ENCODE measurements around the gene KLHL29. TPM values are rescaled to one million over a fixed set of nuclear protein-coding genes. Genes with fewer than 3 reads are reported as not detected.

The KLHL29 gene
- total and polyA plus RNA-seq, 10 of the 15 experiments (the other 5 are each of a cell fraction or from before 2014, with no cell fraction given), result 1.4 to 19.5 (median 6.1) TPM

GRCh38 chr2:23632386-23632785 lies 247.4 kb downstream of the KLHL29 start:
- Histone ChIP-seq H2AFZ (ENCODE audit: control insufficient read depth, low read depth, low read length) (no peak overlapping the region), H3K4me1 (ENCODE audit: control insufficient read depth, insufficient read depth, low read length) (no peaks in the 10 kb centered on the region), H3K9ac (ENCODE audit: control insufficient read depth, insufficient read depth, low read length) (no peak overlapping the region), H3K79me2 (ENCODE audit: control insufficient read depth, insufficient read depth, low read length) (no peaks in the 10 kb centered on the region), H3K9me3 (replicated peaks; ENCODE audit: control insufficient read depth, insufficient read depth, low read length) (no peaks in the 10 kb centered on the region), H3K4me2 (ENCODE audit: control insufficient read depth, insufficient read depth) (no peak overlapping the region), H3K27me3 (replicated peaks in 1 of 2; ENCODE audit: control insufficient read depth in 2 of 2, insufficient read depth in 2 of 2, low read length in 1 of 2) (no peaks in the 10 kb centered on the region), H3K27ac (ENCODE audit: control insufficient read depth, insufficient read depth) (no peak overlapping the region), H4K20me1 (ENCODE audit: control insufficient read depth, insufficient read depth) (no peaks in the 10 kb centered on the region), H3K4me3 (no peak overlapping the region), H3K36me3 (ENCODE audit: control insufficient read depth in 2 of 2, insufficient read depth in 2 of 2, low read length in 1 of 2) (no peaks in the 10 kb centered on the region; a peak in 1 of 4 replicates)
- ATAC-seq, result no peak
- no TSS peak for BruUV-seq (replicated peaks)
- SMC1A ChIA-PET (ENCODE audit: uncharacterized antibody, unreplicated experiment), result no interaction called here
- POLR2A ChIA-PET, result interaction anchor here (0.6 kb wide), 1 partner anchor 28 kb away, joined by 3 read pairs; no protein-coding TSS in a partner anchor
- in situ Hi-C loops (cut with MboI) (no loop called here), intact Hi-C loops (cut with micrococcal nuclease; ENCODE audit: unreplicated experiment) (no loop called here)
- CTCF ChIA-PET, result no interaction called here
- no peak for FAIRE-seq
- DNase-seq (ENCODE audit: low read depth, low spot score), result no peak
- TF ChIP-seq CHD4 (IDR thresholded peaks at IDR 0.05) (no peak), NFXL1 (IDR thresholded peaks at IDR 0.05; ENCODE audit: borderline replicate concordance) (no peak), ZBTB33 (IDR thresholded peaks at IDR 0.05) (no peak), CHD2 (IDR thresholded peaks at IDR 0.05; ENCODE audit: borderline replicate concordance, low read depth, low read length) (no peak), EP300 (IDR thresholded peaks at IDR 0.05; ENCODE audit: borderline replicate concordance in 1 of 2, control insufficient read depth in 1 of 2, low read depth in 2 of 2, low read length in 2 of 2) (no peak), TARDBP (IDR thresholded peaks at IDR 0.05; ENCODE audit: borderline replicate concordance) (no peak), RELA (IDR thresholded peaks at IDR 0.05; ENCODE audit: borderline replicate concordance, partially characterized antibody) (no peak), SUPT20H (IDR thresholded peaks at IDR 0.05; ENCODE audit: borderline replicate concordance, control insufficient read depth, low read depth, low read length) (no peak), MXI1 (IDR thresholded peaks at IDR 0.05; ENCODE audit: low read depth, low read length) (no peak), EED (IDR thresholded peaks at IDR 0.05; ENCODE audit: low read depth) (no peak), ETV6 (conservative IDR thresholded peaks at IDR 0.05 in 1 of 2, IDR thresholded peaks at IDR 0.05 in 1 of 2; ENCODE audit: borderline replicate concordance in 1 of 2, low read depth in 1 of 2) (no peak)
- 56% methylated on average over 6 of the region's 6 CpGs for WGBS (ENCODE audit: insufficient coverage, insufficient replicate concordance, low lambda C conversion rate, missing lambda C conversion rate)
- RAD21 ChIA-PET (ENCODE audit: unreplicated experiment), result no interaction called here
